Measurements from ENCODE around the gene RASL11A. TPM values are rescaled to one million over a fixed set of nuclear protein-coding genes. Genes with fewer than 3 reads are reported as not detected.
A peak's percentile ranks its signal among the peaks of the same experiment; 100 is the strongest.

Gene RASL11A
- total and polyA plus RNA-seq, 8 donors: 3.1 to 31.5 (median 11.6) TPM; not detected in 1

DNA sequence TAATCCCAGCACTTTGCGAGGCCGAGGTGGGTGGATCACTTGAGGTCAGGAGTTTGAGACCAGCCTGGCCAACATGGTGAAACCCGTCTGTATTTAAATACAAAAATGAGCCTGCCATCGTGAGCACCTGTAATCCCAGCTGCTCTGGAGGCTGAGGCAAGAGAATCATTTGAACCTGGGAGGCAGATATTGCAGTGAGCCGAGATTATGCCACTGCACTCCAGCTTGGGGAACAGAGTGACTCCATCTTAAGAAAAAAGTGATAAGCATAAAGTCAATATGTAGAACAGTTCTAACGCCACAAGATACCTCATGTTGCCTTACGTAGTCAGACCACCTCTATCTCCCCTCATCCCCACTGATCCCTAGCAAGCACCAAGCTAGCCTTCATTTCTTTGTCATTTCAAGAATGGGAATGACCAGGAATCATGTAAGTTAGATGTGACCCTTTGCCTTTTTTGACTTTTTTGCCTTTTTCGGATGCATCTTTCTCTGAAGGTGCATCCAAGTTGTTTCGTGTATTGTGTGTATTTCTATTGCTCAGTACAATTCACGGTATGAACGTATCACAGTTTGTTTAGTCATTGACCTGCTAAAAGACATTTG is 12.9 kb upstream of the RASL11A start:
- Histone ChIP-seq H3K9me3 (no peaks in the 10 kb centered on the region), H3K4me1 (peaks cover 9 to 75% (median 27%) of the 10 kb centered on the region in 4 donors), H3K36me3 (peaks cover 22 to 68% (median 62%) of the 10 kb centered on the region in 4 donors), H3K27me3 (no peaks in the 10 kb centered on the region), H3K4me3 (no peak overlapping the region), H3K27ac (no peak overlapping the region)
- TF ChIP-seq POLR2AphosphoS5 (IDR thresholded peaks at IDR 0.05) (peak in 1 of 3 donors; percentile 2), EP300 (IDR thresholded peaks at IDR 0.05) (no peak)
- no peak for DNase-seq
- 77 to 85% (median 79%) methylated on average over 11 of the region's 11 CpGs for WGBS, 5 donors
- intact Hi-C loops (cut with DNase I; ENCODE audit: low total_unique reads): no loop called here

- Histone ChIP-seq H3K36me3 (peaks cover 22 to 68% (median 61%) of the 10 kb centered on the region in 4 donors), H3K27me3 (no peaks in the 10 kb centered on the region), H3K4me1 (peaks cover under 1 to 69% (median 20%) of the 10 kb centered on the region in 4 donors), H3K9me3 (no peaks in the 10 kb centered on the region), H3K27ac (no peak overlapping the region), H3K4me3 (no peak overlapping the region)
- TF ChIP-seq POLR2A (IDR thresholded peaks at IDR 0.05): no peak
- TF ChIP-seq, protein P1, sequence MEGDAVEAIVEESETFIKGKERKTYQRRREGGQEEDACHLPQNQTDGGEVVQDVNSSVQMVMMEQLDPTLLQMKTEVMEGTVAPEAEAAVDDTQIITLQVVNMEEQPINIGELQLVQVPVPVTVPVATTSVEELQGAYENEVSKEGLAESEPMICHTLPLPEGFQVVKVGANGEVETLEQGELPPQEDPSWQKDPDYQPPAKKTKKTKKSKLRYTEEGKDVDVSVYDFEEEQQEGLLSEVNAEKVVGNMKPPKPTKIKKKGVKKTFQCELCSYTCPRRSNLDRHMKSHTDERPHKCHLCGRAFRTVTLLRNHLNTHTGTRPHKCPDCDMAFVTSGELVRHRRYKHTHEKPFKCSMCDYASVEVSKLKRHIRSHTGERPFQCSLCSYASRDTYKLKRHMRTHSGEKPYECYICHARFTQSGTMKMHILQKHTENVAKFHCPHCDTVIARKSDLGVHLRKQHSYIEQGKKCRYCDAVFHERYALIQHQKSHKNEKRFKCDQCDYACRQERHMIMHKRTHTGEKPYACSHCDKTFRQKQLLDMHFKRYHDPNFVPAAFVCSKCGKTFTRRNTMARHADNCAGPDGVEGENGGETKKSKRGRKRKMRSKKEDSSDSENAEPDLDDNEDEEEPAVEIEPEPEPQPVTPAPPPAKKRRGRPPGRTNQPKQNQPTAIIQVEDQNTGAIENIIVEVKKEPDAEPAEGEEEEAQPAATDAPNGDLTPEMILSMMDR (IDR thresholded peaks at IDR 0.05): no peak
- intact Hi-C loops (cut with DNase I; ENCODE audit: low total_unique reads): no loop called here
- DNase-seq: no peak
- 83 to 95% (median 94%) methylated on average over 5 of the region's 5 CpGs for WGBS, 5 donors
Measured at GRCh38 chr13:27258637-27259386, 11.8 kb upstream of the RASL11A start.

DNA sequence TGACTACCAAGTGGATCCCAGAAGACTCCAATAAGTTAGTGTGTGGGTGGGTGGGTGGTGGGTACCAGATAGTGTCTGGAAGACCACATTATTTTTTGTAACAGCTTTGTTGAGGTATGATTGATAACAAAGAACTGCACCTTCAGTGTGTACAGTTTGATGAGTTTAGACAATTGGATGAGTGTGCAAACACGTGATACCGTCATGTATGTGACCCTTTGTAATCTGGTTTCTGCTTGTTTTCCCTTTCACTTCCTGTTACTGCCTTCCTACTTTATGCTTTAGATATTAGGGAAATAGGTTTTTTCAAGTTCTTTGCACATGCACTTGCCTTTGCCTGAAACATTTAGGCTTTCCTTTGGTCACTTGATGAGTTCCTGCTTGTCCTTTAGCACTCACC is 10.8 kb upstream of the RASL11A start:
- H3K4me1 ChIP-seq: peaks cover 0 to 68% (median 16%) of the 10 kb centered on the region in 4 donors
- WGBS, 5 donors: 32 to 53% (median 40%) methylated on average over 2 of the region's 2 CpGs
- H3K36me3 ChIP-seq: peaks cover 22 to 61% (median 52%) of the 10 kb centered on the region in 4 donors
- intact Hi-C loops (cut with DNase I; ENCODE audit: low total_unique reads): no loop called here
- no peaks in the 10 kb centered on the region for H3K9me3 ChIP-seq
- no peak for DNase-seq
- H3K27ac ChIP-seq: peak overlapping the region in 2 of 5 donors; percentile 3 to 43
- no peaks in the 10 kb centered on the region for H3K27me3 ChIP-seq
- TF ChIP-seq POLR2AphosphoS5 (IDR thresholded peaks at IDR 0.05) (no peak), EP300 (IDR thresholded peaks at IDR 0.05) (no peak), POLR2A (IDR thresholded peaks at IDR 0.05) (no peak)
- TF ChIP-seq, protein P1 (IDR thresholded peaks at IDR 0.05): no peak
- H3K4me3 ChIP-seq: no peak overlapping the region

DNA sequence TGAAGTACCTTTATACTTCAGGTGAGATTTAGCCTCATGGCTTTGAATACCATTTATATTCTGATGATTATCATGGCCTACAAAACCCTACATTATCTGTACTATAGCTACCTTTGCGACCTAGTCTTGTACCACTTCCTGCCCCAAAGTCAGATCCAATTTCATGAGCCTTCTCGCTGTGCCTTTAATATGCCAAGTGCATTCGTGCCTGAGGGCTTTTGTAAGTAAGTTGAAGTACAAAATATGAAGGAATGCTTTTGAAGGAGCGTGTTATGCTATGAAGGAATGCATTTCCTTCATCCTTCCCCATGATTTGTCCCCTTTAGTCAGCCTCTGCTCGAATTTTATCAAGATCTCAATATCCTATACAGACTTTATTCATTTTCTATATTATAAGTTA is 9.2 kb upstream of the RASL11A start:
- peak overlapping the region in 1 of 5 donors; percentile 0 for H3K27ac ChIP-seq
- no peaks in the 10 kb centered on the region for H3K27me3 ChIP-seq
- H3K9me3 ChIP-seq: no peaks in the 10 kb centered on the region
- WGBS, 5 donors: 70 to 78% (median 75%) methylated on average over 5 of the region's 5 CpGs
- no peak for TF ChIP-seq POLR2A (IDR thresholded peaks at IDR 0.05)
- TF ChIP-seq, protein P1 (IDR thresholded peaks at IDR 0.05): no peak
- TF ChIP-seq POLR2AphosphoS5 (IDR thresholded peaks at IDR 0.05): no peak
- TF ChIP-seq EP300 (IDR thresholded peaks at IDR 0.05): no peak
- H3K36me3 ChIP-seq: peaks cover 17 to 45% (median 36%) of the 10 kb centered on the region in 4 donors
- intact Hi-C loops (cut with DNase I; ENCODE audit: low total_unique reads): no loop called here
- H3K4me3 ChIP-seq: no peak overlapping the region
- DNase-seq: no peak
- peaks cover 0 to 69% (median 11%) of the 10 kb centered on the region in 4 donors for H3K4me1 ChIP-seq

Measured in stomach (tissue), 9 donors.